Large intestine (tissue), 3 donors: ENCODE data around the gene FGFR1OP2. TPM values are rescaled to one million over a fixed set of nuclear protein-coding genes. Genes with fewer than 3 reads are reported as not detected.

Source experiments
- DNase-seq, 2 donors: peaks; one replicate each; pipeline versions ENCODE4 v3.0.0 to v3.0.0-alpha.2; 2013
- H3K27ac ChIP-seq: one replicate; pipeline ENCODE4 v1.5.1; 2013; ENCODE audit warnings: low read length
- H3K27me3 ChIP-seq: 2 replicates; pipeline ENCODE4 v1.6.1; 2013; ENCODE audit warnings: low read length; ENCODE audit not compliant: control insufficient read depth, insufficient read depth
- H3K36me3 ChIP-seq: 2 replicates; pipeline ENCODE4 v1.6.1; 2013; ENCODE audit warnings: low read length; ENCODE audit not compliant: control insufficient read depth, insufficient read depth
- H3K4me1 ChIP-seq: one replicate; pipeline ENCODE4 v1.6.1; 2013; ENCODE audit warnings: low read length; ENCODE audit not compliant: control insufficient read depth, insufficient read depth
- H3K4me3 ChIP-seq: one replicate; pipeline ENCODE4 v1.5.1; 2013; ENCODE audit warnings: low read length
- H3K9me3 ChIP-seq: one replicate; pipeline ENCODE4 v1.6.1; 2013; ENCODE audit warnings: mild to moderate bottlenecking, low read depth, low read length, moderate library complexity; ENCODE audit not compliant: control insufficient read depth
- WGBS: methylation state at CpG from one replicate; pipeline ENCODE4 v1.1.5; 2013; ENCODE audit warnings: low lambda C conversion rate; ENCODE audit not compliant: insufficient coverage; 5-methylcytosine and 5-hydroxymethylcytosine counted together
- polyA plus RNA-seq: library from polyadenylated mRNA; unstranded; fragments of 120-200 nt; gene quantifications from one replicate; pipeline ENCODE4 v1.2.1, GENCODE V29; 2013

Gene FGFR1OP2
- polyA plus RNA-seq, 1 donor: 53.3 TPM

DNA sequence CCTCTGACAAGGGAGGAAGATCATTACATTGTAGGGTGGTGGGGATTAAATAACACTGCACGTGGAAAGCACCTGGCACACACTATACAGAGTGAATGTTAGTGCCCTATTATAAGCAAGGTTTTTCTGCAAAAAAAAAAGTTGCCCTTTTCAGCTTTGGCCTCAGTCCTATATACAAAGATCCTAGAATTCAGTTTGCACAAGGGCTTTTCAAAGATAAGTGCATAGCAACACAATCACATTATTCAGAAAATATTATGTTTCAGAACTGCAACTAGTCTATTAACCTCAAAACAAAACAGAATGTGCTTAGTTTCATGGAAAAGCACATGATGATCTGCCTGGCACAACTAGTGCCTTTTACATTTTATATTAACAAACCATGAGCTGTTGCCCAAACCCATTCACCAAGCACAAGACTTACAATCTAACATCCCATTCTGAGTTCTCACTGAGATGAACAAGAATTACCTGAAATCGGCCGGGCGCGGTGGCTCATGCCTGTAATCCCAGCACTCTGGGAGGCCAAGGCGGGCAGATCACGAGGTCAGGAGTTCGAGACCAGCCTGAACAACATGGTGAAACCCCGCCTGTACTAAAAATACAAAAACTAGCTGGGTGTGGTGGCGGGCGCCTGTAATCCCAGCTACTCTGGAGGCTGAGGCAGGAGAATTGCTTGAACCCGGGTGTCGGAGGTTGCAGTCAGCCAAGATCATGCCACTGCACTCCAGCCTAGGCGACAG, 74.1 kb downstream of the FGFR1OP2 start:
- WGBS: no CpG with 5 or more reads among the region's 14 CpGs
- Histone ChIP-seq H3K9me3 (no peaks in the 10 kb centered on the region), H3K4me3 (no peak overlapping the region), H3K4me1 (peaks cover 26% of the 10 kb centered on the region), H3K27me3 (no peaks in the 10 kb centered on the region), H3K27ac (no peak overlapping the region), H3K36me3 (no peaks in the 10 kb centered on the region)
- peak in 1 of 2 donors; percentile 67 for DNase-seq

- H3K4me1 ChIP-seq: peaks cover 27% of the 10 kb centered on the region
- H3K36me3 ChIP-seq: no peaks in the 10 kb centered on the region
- H3K4me3 ChIP-seq: no peak overlapping the region
- no peak for DNase-seq
- H3K27me3 ChIP-seq: no peaks in the 10 kb centered on the region
- H3K27ac ChIP-seq: peak overlapping the region; percentile 87
- WGBS: 75% methylated on average over 2 of the region's 5 CpGs
- no peaks in the 10 kb centered on the region for H3K9me3 ChIP-seq
These were observed 74.6 kb downstream of the FGFR1OP2 start for GRCh38 chr12:27012982-27013255.

DNA sequence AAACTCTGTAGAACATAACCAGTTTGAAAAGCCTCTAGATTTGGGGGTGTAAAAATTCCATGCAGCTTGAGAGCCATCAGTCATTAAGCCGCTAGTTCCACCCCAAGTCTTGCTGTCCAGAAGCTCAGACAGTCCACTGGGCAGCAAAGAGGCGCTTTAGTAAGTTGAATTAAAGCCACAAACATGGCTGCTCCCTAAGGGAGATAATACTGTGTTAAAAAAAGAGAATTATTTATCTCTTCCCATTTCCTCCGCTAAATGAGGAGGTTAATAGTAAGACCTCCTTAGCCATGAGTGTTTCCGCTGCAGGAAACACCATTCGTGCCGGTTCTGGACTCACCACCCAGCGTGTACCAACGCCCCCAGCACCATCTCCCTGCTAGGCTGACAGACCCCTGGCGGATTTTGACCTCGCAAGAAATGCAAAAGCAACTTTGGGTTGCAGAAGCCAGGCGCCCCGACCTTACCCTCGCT, 75.4 kb downstream of the FGFR1OP2 start:
- WGBS: no CpG with 5 or more reads among the region's 13 CpGs
- no peak for DNase-seq
- H3K9me3 ChIP-seq: no peaks in the 10 kb centered on the region

DNA sequence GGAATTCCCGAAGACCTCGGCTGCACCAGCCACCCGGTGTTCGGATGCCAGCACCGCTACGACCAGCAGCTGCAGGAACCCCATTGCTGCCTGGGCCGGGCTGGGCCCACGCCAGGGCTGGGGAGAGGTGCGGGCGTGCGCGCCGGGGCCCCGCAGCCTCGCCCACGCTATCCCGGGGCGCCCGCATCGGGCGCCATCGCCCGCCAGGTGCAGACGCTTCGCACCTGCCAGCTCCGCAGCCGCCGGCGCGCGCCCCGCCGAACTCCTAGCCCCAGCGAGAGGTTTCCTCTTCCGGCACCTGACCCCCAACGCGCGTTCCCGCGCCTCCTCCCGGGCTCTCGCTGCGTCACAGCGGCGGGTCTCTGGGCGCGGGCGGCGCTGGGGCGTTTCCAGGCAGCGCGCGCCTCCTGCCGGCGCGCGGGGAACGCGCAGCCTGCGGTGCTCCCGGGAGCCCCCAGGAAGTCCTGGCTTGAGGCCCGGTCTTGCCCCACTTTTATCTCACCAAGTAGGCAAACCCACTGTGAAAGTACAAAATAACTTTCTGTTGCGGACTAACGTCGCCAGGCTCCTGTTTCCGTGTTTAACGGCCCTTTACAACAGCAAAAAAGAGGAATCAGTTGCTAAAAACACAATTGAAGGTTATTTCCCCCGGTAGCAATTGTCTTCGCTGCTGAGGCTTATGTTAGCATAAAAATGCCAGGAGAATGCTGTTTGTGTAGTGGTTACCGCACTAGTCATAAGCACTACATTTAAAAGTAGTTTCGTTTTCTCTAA, 76.0 kb downstream of the FGFR1OP2 start, which contains the start of gene TM7SF3:
Gene TM7SF3 (minus strand): TSS at position 300 of the 774 bp plus-strand sequence. CDS start 216 bp downstream, at position 84.
- H3K36me3 ChIP-seq: no peaks in the 10 kb centered on the region
- peak; percentile 96 to 98 for DNase-seq
- WGBS: 0% methylated on average over 4 of the region's 71 CpGs
- no peaks in the 10 kb centered on the region for H3K9me3 ChIP-seq
- H3K27ac ChIP-seq: peak within 1 kb of the TSS; percentile 95
- H3K27me3 ChIP-seq: no peaks in the 10 kb centered on the region
- peak within 1 kb of the TSS; percentile 94 for H3K4me3 ChIP-seq
- H3K4me1 ChIP-seq: peaks cover 32% of the 10 kb centered on the region

More for the DNA sequence above, 75.4 kb downstream of the FGFR1OP2 start:
- Histone ChIP-seq H3K27me3 (no peaks in the 10 kb centered on the region), H3K36me3 (no peaks in the 10 kb centered on the region), H3K4me1 (peaks cover 32% of the 10 kb centered on the region), H3K27ac (peak overlapping the region; percentile 87), H3K4me3 (peak overlapping the region; percentile 94)

- no peak for DNase-seq
- WGBS: 100% methylated on average over 2 of the region's 12 CpGs
- Histone ChIP-seq H3K9me3 (no peaks in the 10 kb centered on the region), H3K36me3 (no peaks in the 10 kb centered on the region), H3K27me3 (no peaks in the 10 kb centered on the region), H3K27ac (peak overlapping the region; percentile 95), H3K4me1 (peaks cover 32% of the 10 kb centered on the region), H3K4me3 (peak overlapping the region; percentile 49)
These were observed 76.8 kb downstream of the FGFR1OP2 start for GRCh38 chr12:27014859-27015729.

- Histone ChIP-seq H3K9me3 (no peaks in the 10 kb centered on the region), H3K36me3 (no peaks in the 10 kb centered on the region), H3K27ac (no peak overlapping the region), H3K27me3 (no peaks in the 10 kb centered on the region), H3K4me1 (peaks cover 32% of the 10 kb centered on the region), H3K4me3 (no peak overlapping the region)
- WGBS: 0% methylated on average over 1 of the region's 2 CpGs
- peak in 1 of 2 donors; percentile 41 for DNase-seq
These were observed 77.4 kb downstream of the FGFR1OP2 start for GRCh38 chr12:27015730-27016076.

Other genes starting within 250 kb of the FGFR1OP2 start
- 12.5 TPM for gene ITPR2, start 105.3 kb upstream of the FGFR1OP2 start, polyA plus RNA-seq
- gene INTS13, start 489 bp upstream of the FGFR1OP2 start, polyA plus RNA-seq: 20.8 TPM
- 68.3 TPM for gene TM7SF3, start 75.9 kb downstream of the FGFR1OP2 start, polyA plus RNA-seq
- 40.7 TPM for gene MED21, start 84.1 kb downstream of the FGFR1OP2 start, polyA plus RNA-seq
- 0.22 TPM for gene C12orf71, start 144.1 kb downstream of the FGFR1OP2 start, polyA plus RNA-seq